ENCODE results near the gene SP8. TPM values are rescaled to one million over a fixed set of nuclear protein-coding genes. Genes with fewer than 3 reads are reported as not detected.

The SP8 gene
- total RNA-seq, 6 experiments from 2014 or later: not detected

DNA sequence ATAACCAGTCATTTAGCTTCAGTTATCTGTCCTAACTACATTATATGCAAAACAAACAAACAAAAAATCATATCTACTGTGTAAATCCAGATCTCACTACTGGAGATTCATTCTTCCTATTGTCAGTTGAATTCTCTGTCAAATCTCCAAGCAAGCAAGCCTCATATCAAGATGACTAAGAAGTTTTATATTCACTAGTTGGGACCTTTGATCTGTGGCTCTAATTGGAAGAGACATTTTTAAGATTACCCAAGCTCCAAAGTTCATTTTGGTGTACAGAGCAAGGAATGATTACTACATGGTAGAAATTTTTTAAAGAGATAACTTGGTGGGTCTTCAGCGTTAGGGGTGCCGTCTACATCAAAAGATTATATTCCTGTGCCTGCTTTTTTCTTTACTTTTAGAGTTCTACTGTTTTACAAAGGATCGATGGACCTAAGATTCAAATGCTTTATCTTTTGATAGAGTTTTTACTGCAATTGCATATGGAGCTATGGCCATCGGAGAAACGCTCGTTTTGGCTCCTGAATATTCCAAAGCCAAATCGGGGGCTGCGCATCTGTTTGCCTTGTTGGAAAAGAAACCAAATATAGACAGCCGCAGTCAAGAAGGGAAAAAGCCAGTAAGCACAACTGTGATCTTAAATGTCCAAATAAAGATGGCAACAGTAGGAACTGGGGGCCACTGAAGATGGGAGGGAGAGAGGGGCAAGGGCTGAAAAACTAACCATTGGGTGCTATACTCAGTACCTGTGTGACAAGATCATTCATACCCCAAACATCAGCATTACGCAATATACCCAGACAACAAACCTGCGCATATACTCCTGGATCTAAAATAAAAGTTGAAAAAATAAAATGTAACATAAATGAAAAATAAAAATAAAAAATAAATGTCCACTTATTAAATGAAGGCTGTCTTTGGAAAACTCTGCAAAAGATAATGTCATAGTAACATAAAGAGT, 47.9 kb downstream of the SP8 start:
- Mint-ChIP-seq H3K27ac (no peak overlapping the region), H3K4me3 (no peak overlapping the region), H3K4me1 (ENCODE audit: low read depth) (no peaks in the 10 kb centered on the region), H3K36me3 (ENCODE audit: low read depth) (no peaks in the 10 kb centered on the region), H3K9me3 (peaks cover 27% of the 10 kb centered on the region), H3K27me3 (ENCODE audit: insufficient read depth) (no peaks in the 10 kb centered on the region)
- TF ChIP-seq, protein P1, sequence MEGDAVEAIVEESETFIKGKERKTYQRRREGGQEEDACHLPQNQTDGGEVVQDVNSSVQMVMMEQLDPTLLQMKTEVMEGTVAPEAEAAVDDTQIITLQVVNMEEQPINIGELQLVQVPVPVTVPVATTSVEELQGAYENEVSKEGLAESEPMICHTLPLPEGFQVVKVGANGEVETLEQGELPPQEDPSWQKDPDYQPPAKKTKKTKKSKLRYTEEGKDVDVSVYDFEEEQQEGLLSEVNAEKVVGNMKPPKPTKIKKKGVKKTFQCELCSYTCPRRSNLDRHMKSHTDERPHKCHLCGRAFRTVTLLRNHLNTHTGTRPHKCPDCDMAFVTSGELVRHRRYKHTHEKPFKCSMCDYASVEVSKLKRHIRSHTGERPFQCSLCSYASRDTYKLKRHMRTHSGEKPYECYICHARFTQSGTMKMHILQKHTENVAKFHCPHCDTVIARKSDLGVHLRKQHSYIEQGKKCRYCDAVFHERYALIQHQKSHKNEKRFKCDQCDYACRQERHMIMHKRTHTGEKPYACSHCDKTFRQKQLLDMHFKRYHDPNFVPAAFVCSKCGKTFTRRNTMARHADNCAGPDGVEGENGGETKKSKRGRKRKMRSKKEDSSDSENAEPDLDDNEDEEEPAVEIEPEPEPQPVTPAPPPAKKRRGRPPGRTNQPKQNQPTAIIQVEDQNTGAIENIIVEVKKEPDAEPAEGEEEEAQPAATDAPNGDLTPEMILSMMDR (IDR thresholded peaks at IDR 0.05): no peak
- DNase-seq: no peak

DNA sequence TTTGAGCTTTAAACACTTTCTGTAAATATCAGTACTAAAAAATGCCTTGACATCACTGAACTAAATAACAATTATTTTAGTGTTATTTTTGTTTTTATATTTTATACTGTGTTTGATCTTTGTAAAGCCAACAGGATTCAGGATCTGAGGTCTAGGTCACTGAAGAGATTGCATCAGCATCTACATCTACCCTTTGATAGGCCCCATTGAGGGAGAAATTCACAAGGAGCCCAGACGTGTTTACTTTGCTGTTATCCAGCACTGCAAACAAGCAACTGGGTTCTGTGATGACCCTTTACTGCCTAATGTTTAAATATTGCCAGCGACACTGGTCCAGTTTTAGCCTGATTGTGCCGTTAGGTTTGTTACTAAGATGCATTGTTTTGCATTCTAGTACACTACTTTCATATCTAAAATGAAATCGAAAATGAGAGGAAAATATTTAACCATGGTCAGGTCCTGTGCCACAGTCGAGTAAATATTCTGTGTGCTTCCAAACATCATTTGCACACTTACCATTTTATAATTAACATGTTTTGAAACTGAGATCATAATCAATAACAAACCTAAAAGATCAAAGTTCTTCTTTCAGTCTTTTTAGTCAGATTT, 48.7 kb downstream of the SP8 start:
- TF ChIP-seq, protein P1 (IDR thresholded peaks at IDR 0.05): no peak
- Mint-ChIP-seq H3K27ac (no peak overlapping the region), H3K9me3 (peaks cover 27% of the 10 kb centered on the region), H3K4me1 (ENCODE audit: low read depth) (no peaks in the 10 kb centered on the region), H3K4me3 (no peak overlapping the region), H3K27me3 (ENCODE audit: insufficient read depth) (no peaks in the 10 kb centered on the region), H3K36me3 (ENCODE audit: low read depth) (no peaks in the 10 kb centered on the region)
- DNase-seq: no peak

DNA sequence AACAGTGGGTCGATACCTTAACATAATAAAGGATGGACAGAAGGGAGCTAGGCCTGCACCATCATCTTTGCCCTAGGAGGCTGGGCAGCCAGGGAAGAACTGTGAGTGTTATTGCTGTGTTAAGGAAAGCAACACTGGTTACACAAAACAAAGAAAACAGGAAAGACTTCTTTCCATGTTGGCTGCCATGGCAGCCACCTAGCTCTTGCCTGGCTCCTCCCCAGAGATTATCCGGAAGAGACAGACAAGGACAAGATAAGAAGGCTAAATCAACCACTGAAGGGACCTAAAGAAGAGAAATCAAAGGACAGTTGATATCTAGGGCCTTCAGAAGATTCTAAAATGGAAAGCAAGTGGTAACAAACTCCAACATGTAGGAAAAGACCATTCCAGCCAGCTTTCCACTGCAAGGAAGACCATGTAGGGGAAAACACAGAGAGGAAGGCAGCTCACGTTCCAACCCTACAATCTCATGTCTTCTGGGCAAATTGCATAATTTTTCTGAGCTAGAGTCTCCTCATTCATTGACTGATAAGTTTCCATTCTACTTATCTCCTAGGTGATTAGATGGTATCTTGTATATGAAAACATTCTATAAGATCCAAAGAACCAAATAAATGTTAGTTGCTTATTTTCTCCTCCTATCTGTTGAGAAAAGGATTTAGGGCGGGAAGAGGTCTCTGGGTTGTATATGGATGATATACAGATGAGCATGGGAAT, 51.2 kb downstream of the SP8 start:
- no peaks in the 10 kb centered on the region for H3K4me1 Mint-ChIP-seq (ENCODE audit: low read depth)
- no peak overlapping the region for H3K4me3 Mint-ChIP-seq
- H3K36me3 Mint-ChIP-seq (ENCODE audit: low read depth): no peaks in the 10 kb centered on the region
- TF ChIP-seq, protein P1 (IDR thresholded peaks at IDR 0.05): no peak
- H3K9me3 Mint-ChIP-seq: peaks cover 41% of the 10 kb centered on the region
- no peaks in the 10 kb centered on the region for H3K27me3 Mint-ChIP-seq (ENCODE audit: insufficient read depth)
- H3K27ac Mint-ChIP-seq: no peak overlapping the region
- DNase-seq: no peak

Other genes starting within 250 kb of the SP8 start
- not detected for gene ABCB5, start 171.2 kb downstream of the SP8 start, total RNA-seq (2021; fragmentation: NEBNext Ultra II Directional; extraction: Animal tissue kit (Norgen Biotek cat#: 25700))

Data from HFFc6 (cell line).